ENCODE results near the gene LRRFIP1. TPM values are rescaled to one million over a fixed set of nuclear protein-coding genes. Genes with fewer than 3 reads are reported as not detected.

LRRFIP1 gene
- total and polyA plus RNA-seq, 12 donors, result 18.7 to 79.7 (median 51.8) TPM

DNA sequence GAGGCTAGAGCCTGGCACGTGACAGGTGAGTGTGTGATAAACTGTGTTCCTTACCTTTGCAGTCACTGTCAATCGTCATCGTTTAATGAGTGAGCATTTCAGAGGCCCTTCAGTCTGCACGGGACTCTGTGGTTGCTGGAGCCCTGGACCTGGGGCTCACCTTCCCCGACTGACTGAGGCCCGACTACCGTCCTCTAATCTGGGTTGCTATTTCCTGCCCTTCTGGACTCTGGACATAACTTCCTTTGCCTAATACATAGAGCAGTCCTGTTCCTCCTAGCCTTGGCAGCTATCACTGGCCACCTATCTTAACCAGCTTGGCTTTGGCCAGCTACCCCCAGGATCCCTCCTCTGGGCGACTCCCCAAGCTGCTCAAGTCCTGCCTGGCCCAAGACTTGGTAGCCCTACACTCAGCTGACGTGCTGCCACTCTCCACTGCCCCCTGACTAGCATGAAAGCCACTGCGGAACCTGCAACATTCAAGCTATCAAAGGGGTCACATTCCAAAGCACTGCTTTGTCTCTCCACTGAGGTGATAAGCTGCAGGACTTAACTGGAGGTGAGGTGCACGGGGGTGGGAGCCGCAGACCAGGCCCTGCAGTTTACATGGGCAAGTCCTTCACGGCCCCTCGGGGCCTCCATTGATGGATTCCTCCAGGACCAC, 25.8 kb upstream of the LRRFIP1 start:
- intact Hi-C loops (cut with DNase I), result no loop called here
- no peaks in the 10 kb centered on the region for H3K27me3 ChIP-seq
- TF ChIP-seq, protein P1, sequence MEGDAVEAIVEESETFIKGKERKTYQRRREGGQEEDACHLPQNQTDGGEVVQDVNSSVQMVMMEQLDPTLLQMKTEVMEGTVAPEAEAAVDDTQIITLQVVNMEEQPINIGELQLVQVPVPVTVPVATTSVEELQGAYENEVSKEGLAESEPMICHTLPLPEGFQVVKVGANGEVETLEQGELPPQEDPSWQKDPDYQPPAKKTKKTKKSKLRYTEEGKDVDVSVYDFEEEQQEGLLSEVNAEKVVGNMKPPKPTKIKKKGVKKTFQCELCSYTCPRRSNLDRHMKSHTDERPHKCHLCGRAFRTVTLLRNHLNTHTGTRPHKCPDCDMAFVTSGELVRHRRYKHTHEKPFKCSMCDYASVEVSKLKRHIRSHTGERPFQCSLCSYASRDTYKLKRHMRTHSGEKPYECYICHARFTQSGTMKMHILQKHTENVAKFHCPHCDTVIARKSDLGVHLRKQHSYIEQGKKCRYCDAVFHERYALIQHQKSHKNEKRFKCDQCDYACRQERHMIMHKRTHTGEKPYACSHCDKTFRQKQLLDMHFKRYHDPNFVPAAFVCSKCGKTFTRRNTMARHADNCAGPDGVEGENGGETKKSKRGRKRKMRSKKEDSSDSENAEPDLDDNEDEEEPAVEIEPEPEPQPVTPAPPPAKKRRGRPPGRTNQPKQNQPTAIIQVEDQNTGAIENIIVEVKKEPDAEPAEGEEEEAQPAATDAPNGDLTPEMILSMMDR (IDR thresholded peaks at IDR 0.05), result no peak
- no peak for TF ChIP-seq POLR2A (IDR thresholded peaks at IDR 0.05)
- peaks cover 10% of the 10 kb centered on the region in 2 donors for H3K4me1 ChIP-seq (replicated peaks in 1 of 2)
- H3K36me3 ChIP-seq (replicated peaks in 1 of 2), result no peaks in the 10 kb centered on the region
- no peak overlapping the region for H3K4me3 ChIP-seq
- WGBS, 4 donors, result 90 to 93% (median 93%) methylated on average over 12 to 14 of the region's 14 CpGs
- DNase-seq, result no peak
- H3K27ac ChIP-seq, result no peak overlapping the region
- no peaks in the 10 kb centered on the region for H3K9me3 ChIP-seq (replicated peaks in 1 of 3)

DNA sequence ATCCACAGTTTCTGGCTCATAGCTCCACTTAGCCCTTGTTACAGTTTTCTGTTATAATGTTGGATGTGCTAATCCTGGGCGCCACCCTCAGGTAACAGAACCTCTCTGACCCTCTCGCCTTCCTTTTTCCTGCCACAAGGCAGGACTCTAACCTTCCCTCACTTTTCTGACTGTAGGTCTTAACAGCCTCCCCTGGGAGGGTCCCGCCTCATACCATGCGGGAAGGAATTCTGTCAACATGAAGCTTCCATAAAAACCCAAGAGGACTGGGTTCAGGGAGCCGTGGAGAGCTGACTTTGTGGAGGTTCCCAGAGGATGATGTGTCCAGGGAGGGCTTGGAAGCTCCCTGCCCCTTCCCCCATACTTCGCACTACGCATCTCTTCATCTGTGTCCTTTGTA, 25.0 kb upstream of the LRRFIP1 start:
- intact Hi-C loops (cut with DNase I), result no loop called here
- no peaks in the 10 kb centered on the region for H3K9me3 ChIP-seq (replicated peaks in 1 of 3)
- TF ChIP-seq, protein P1 (IDR thresholded peaks at IDR 0.05), result no peak
- TF ChIP-seq POLR2A (IDR thresholded peaks at IDR 0.05), result no peak
- DNase-seq, result no peak
- H3K27ac ChIP-seq, result no peak overlapping the region
- no peaks in the 10 kb centered on the region for H3K36me3 ChIP-seq (replicated peaks in 1 of 2)
- H3K4me1 ChIP-seq (replicated peaks in 1 of 2), result peaks cover 10% of the 10 kb centered on the region in 2 donors
- no peak overlapping the region for H3K4me3 ChIP-seq
- no peaks in the 10 kb centered on the region for H3K27me3 ChIP-seq
- WGBS, 4 donors, result 93 to 95% (median 93%) methylated on average over 7 of the region's 7 CpGs

DNA sequence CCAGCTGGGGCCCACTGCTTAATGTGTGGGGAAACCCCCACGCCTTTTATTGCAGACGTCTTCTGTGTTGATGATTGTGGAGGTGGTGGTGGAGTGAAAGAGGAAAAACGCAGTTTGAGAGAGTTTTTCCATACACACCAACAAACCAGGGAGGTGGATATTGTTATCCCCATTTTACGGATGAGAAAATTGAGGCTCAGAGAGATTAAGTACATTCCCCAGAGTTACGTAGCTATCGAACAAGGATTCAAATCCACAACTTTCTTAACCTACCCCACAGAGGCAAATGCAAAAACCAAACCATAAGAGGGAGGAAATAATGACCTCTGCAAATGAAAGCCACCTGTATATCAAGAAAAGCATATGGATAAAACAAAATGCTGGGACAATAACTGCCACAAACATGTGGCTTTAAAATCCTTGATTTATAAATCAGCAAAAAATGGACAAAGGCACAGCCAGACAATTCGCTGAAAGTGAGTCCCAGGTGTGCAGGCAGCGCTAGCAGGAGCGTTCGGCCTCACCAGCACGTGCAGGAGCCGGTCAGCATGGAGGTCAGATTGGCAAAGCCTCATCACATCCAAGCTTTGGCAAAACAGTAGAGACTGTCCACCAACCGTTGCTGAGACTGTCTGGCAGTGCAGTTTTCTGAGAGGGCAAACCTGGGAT, 24.2 kb upstream of the LRRFIP1 start:
- Histone ChIP-seq H3K27me3 (no peaks in the 10 kb centered on the region), H3K4me3 (no peak overlapping the region), H3K9me3 (replicated peaks in 1 of 3) (no peaks in the 10 kb centered on the region), H3K27ac (peak overlapping the region in 2 of 5 donors; percentile 64 to 84), H3K36me3 (replicated peaks in 1 of 2) (no peaks in the 10 kb centered on the region), H3K4me1 (replicated peaks in 1 of 2) (peaks cover 10% of the 10 kb centered on the region in 2 donors)
- TF ChIP-seq, protein P1 (IDR thresholded peaks at IDR 0.05), result no peak
- TF ChIP-seq POLR2A (IDR thresholded peaks at IDR 0.05), result no peak
- intact Hi-C loops (cut with DNase I), result no loop called here
- no peak for DNase-seq
- 68 to 82% (median 78%) methylated on average over 13 of the region's 13 CpGs for WGBS, 4 donors

DNA sequence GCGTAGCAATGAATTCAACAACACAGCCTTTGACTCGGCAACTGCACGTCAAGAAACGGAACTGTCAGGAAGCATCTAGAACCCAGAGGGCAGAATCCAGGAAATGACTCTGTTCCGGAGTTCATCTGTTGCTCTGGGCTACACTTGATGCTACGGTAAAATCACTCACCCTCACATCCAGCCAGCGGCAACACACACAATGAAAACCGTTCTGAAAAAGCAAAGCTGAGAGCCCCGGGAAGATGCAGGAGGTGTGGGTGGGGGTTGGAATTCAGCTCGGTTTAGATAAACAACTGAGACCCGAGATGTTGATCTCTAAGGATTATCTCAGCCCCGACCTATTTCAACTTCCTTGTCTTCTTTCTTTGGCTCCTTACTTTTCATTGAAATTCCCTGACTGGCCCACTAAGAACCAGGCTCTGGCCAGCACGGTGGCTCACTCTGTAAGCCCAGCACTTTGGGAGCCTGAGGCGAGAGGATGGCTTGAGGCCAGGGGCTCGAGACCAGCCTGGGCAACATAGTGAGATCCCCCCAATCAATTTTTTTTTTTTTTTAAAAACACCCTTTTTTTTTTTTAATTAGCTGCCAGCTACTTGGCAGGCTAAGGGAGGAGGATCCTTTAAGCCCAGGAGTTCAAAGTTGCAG, 23.5 kb upstream of the LRRFIP1 start:
- H3K36me3 ChIP-seq (replicated peaks in 1 of 2), result no peaks in the 10 kb centered on the region
- no peaks in the 10 kb centered on the region for H3K27me3 ChIP-seq
- intact Hi-C loops (cut with DNase I), result no loop called here
- peaks cover 10% of the 10 kb centered on the region in 2 donors for H3K4me1 ChIP-seq (replicated peaks in 1 of 2)
- WGBS, 4 donors, result 42 to 53% (median 48%) methylated on average over 15 of the region's 15 CpGs
- TF ChIP-seq, protein P1 (IDR thresholded peaks at IDR 0.05), result no peak
- peak in 1 of 2 donors; percentile 13 for TF ChIP-seq POLR2A (IDR thresholded peaks at IDR 0.05)
- H3K4me3 ChIP-seq, result no peak overlapping the region
- peak overlapping the region in 2 of 5 donors; percentile 64 to 84 for H3K27ac ChIP-seq
- DNase-seq, result peak in 5 of 7 donors; percentile 43 to 80 (median 51)
- H3K9me3 ChIP-seq (replicated peaks in 1 of 3), result no peaks in the 10 kb centered on the region

Data from adrenal gland (tissue), 12 donors.